GM23248 (cell line): Measurements from ENCODE around the gene CRAT. TPM values are rescaled to one million over a fixed set of nuclear protein-coding genes. Genes with fewer than 3 reads are reported as not detected.

Source experiments
- DNase-seq: peaks from one replicate; pipeline ENCODE4 v3.0.0-alpha.2; 2015
- H2AFZ ChIP-seq: fragments of 200-600 bp; sonication (generic); 2 replicates; pipeline ENCODE4 v1.6.1; 2016; ENCODE audit warnings: antibody characterized with exemption
- H3F3A ChIP-seq: fragments of 200-600 bp; sonication (generic); 2 replicates; pipeline ENCODE4 v1.6.1; 2016; ENCODE audit warnings: mild to moderate bottlenecking, antibody characterized with exemption, mixed run types; ENCODE audit not compliant: insufficient read depth
- H3K27ac ChIP-seq: fragments of 200-600 bp; sonication (generic); 2 replicates; pipeline ENCODE4 v1.5.1; 2016; ENCODE audit warnings: mild to moderate bottlenecking
- H3K27me3 ChIP-seq: fragments of 200-600 bp; sonication (generic); replicated peaks from 2 replicates; pipeline ENCODE4 v1.6.1; 2016; ENCODE audit warnings: mild to moderate bottlenecking; ENCODE audit not compliant: insufficient read depth
- H3K36me3 ChIP-seq: fragments of 200-600 bp; sonication (generic); 2 replicates; pipeline ENCODE4 v1.6.1; 2016; ENCODE audit warnings: low read depth, mild to moderate bottlenecking
- H3K4me1 ChIP-seq: fragments of 200-600 bp; sonication (generic); 2 replicates; pipeline ENCODE4 v1.6.1; 2016; ENCODE audit warnings: mild to moderate bottlenecking; ENCODE audit not compliant: insufficient read depth
- H3K4me2 ChIP-seq: fragments of 200-600 bp; sonication (generic); one replicate; pipeline ENCODE4 v1.6.1; 2016; ENCODE audit warnings: mild to moderate bottlenecking; ENCODE audit not compliant: unreplicated experiment
- H3K4me3 ChIP-seq: fragments of 200-600 bp; sonication (generic); 2 replicates; pipeline ENCODE4 v1.5.1; 2016; ENCODE audit warnings: mild to moderate bottlenecking
- H3K79me2 ChIP-seq: fragments of 200-600 bp; sonication (generic); 2 replicates; pipeline ENCODE4 v1.6.1; 2016; ENCODE audit warnings: mild to moderate bottlenecking; ENCODE audit not compliant: insufficient read depth
- H3K9ac ChIP-seq: fragments of 200-600 bp; sonication (generic); 2 replicates; pipeline ENCODE4 v1.6.1; 2016; ENCODE audit warnings: mild to moderate bottlenecking
- H3K9me2 ChIP-seq: fragments of 200-600 bp; sonication (generic); 2 replicates; pipeline ENCODE4 v1.6.1; 2016; ENCODE audit warnings: mixed run types, mild to moderate bottlenecking, moderate library complexity; ENCODE audit not compliant: insufficient read depth
- H3K9me3 ChIP-seq: fragments of 200-600 bp; sonication (generic); one replicate; pipeline ENCODE4 v1.6.1; 2017; ENCODE audit warnings: low read depth
- H4K20me1 ChIP-seq: fragments of 200-600 bp; sonication (generic); 2 replicates; pipeline ENCODE4 v1.6.0; 2016; ENCODE audit not compliant: insufficient read depth
- EZH2 ChIP-seq: fragments of 200-600 bp; sonication (generic); IDR thresholded peaks from 2 replicates; pipeline ENCODE4 v1.6.1; 2018; ENCODE audit warnings: antibody characterized with exemption, mild to moderate bottlenecking; ENCODE audit not compliant: insufficient read depth, poor library complexity, severe bottlenecking
- EZH2phosphoT487 ChIP-seq: fragments of 200-600 bp; sonication (generic); IDR thresholded peaks from 2 replicates; pipeline ENCODE4 v1.6.1; 2018; ENCODE audit warnings: antibody characterized with exemption, moderate library complexity, mild to moderate bottlenecking, low read depth; ENCODE audit not compliant: insufficient read depth
- WGBS, 2 experiments: methylation state at CpG; one replicate each; pipeline ENCODE4 v1.1.6; 2015 to 2017; ENCODE audit warnings: low lambda C conversion rate in 2 of 2, low coverage in 1 of 2; ENCODE audit errors: missing lambda C conversion rate in 2 of 2; 5-methylcytosine and 5-hydroxymethylcytosine counted together
- in situ Hi-C: fragments of 300-500 bp; cut with MboI; formaldehyde crosslinking; loops from 2 replicates; pipeline ENCODE4 v1.15.0; 2020
- polyA plus RNA-seq: library from polyadenylated mRNA; unstranded; fragments of >200 nt; fragmentation: Nextera tagmentation; extraction: Ambion mirVana; gene quantifications from 2 replicates; pipeline ENCODE4 v1.2.1, GENCODE V29; 2016
- total RNA-seq: library from RNA; depleted of rRNA; stranded (reverse); fragments of >200 nt; shearing (Covaris generic); gene quantifications from 2 replicates; pipeline ENCODE4 v1.2.3, GENCODE V29; 2014

The CRAT gene
- total and polyA plus RNA-seq, 2 experiments from 2014 or later = 55.4 to 61.4 TPM

DNA sequence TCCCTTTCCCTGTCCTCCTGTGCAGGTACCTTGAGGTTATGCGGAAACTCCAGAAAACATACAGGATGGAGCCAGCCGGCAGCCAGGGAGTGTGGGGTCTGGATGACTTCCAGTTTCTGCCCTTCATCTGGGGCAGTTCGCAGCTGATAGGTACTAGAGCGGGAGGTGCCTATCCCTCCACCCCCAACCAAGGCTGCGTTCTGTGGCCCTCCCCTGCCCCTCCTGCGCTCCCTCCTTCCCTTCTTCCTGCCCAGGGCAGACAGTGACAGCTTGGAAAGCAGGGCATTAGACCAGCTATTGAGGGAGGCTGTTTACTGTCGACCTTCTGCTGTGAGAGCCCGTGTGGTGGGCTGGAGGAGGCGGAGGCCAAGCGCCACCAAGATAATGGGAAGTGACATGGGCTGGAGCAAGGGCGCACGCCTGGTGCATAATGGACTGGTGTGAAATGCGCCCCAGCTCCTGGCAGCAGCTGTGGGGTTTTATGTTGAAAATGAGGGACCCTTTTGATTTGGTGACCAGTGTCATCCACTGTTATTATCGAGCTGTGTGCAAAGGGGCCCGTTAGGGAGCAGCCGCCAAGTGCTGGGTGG, 25.9 kb upstream of the CRAT start:
- no peak for TF ChIP-seq EZH2phosphoT487
- TF ChIP-seq EZH2 = no peak
- 81 to 87% methylated on average over 15 to 16 of the region's 16 CpGs for WGBS, 2 experiments
- Histone ChIP-seq H3K9me3 (no peaks in the 10 kb centered on the region), H4K20me1 (no peaks in the 10 kb centered on the region), H3F3A (peaks cover 15% of the 10 kb centered on the region), H3K27ac (no peak overlapping the region), H3K4me1 (peaks cover 31% of the 10 kb centered on the region), H3K27me3 (no peaks in the 10 kb centered on the region), H2AFZ (no peak overlapping the region), H3K9me2 (no peaks in the 10 kb centered on the region), H3K79me2 (0 out of 2 replicates have a peak, but pooled peaks cover 3% of the 10 kb centered on the region), H3K9ac (no peak overlapping the region), H3K4me2 (no peak overlapping the region), H3K4me3 (no peak overlapping the region), H3K36me3 (no peaks in the 10 kb centered on the region)
- DNase-seq = no peak
- in situ Hi-C loops = loop anchor here (10.0 kb wide), 1 partner anchor 648 kb away; no protein-coding TSS in a partner anchor

GRCh38 chr9:129135476-129135875, 24.9 kb upstream of the CRAT start:
- H3K27me3 ChIP-seq = no peaks in the 10 kb centered on the region
- in situ Hi-C loops = loop anchor here (10.0 kb wide), 1 partner anchor 649 kb away; no protein-coding TSS in a partner anchor
- no peaks in the 10 kb centered on the region for H4K20me1 ChIP-seq
- H3K9me3 ChIP-seq = no peaks in the 10 kb centered on the region
- DNase-seq = no peak
- H3K9me2 ChIP-seq = no peaks in the 10 kb centered on the region
- H3K36me3 ChIP-seq = no peaks in the 10 kb centered on the region
- no peak overlapping the region for H3K4me2 ChIP-seq
- H3K27ac ChIP-seq = no peak overlapping the region
- H3K4me1 ChIP-seq = peaks cover 23% of the 10 kb centered on the region
- no peak overlapping the region for H2AFZ ChIP-seq
- no peak for TF ChIP-seq EZH2
- no peak for TF ChIP-seq EZH2phosphoT487
- no peaks in the 10 kb centered on the region for H3K79me2 ChIP-seq
- H3F3A ChIP-seq = peaks cover 9% of the 10 kb centered on the region
- WGBS, 2 experiments = 84 to 87% methylated on average over 6 of the region's 6 CpGs
- H3K4me3 ChIP-seq = no peak overlapping the region
- no peak overlapping the region for H3K9ac ChIP-seq

DNA sequence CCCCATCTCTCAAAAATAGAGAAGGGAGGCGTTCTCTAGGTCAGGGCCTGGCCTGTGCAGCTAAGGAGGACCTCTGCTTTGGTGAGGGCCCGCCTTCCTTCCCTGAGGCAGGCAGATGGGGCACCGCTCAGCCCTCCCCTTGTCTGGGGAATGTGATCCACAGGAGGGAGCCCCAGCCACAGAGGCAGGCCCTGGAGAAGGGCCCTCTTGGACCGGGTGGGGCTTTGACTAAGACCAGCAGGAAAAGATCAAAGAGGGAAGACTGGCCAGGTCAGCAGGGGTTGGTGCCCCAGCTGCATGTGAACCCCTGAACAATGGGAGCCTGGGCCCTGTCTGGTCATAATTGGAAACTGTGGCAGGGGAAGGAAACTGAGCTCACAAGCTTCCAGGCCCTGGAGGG, 22.5 kb upstream of the CRAT start:
- H4K20me1 ChIP-seq = no peaks in the 10 kb centered on the region
- peaks cover 4% of the 10 kb centered on the region for H3K4me1 ChIP-seq
- in situ Hi-C loops = loop anchor here (5.0 to 10.0 kb wide), 2 partner anchors 484 to 652 kb away; no protein-coding TSS in a partner anchor
- WGBS, 2 experiments = 76 to 81% methylated on average over 4 of the region's 4 CpGs
- no peak overlapping the region for H3K4me2 ChIP-seq
- no peaks in the 10 kb centered on the region; the same call in none of the 2 replicates for H3F3A ChIP-seq
- H3K27me3 ChIP-seq = no peaks in the 10 kb centered on the region
- no peak overlapping the region for H2AFZ ChIP-seq
- TF ChIP-seq EZH2 (no peak), EZH2phosphoT487 (no peak)
- H3K9me3 ChIP-seq = no peaks in the 10 kb centered on the region
- no peak for DNase-seq
- H3K4me3 ChIP-seq = no peak overlapping the region
- H3K79me2 ChIP-seq = no peaks in the 10 kb centered on the region
- H3K36me3 ChIP-seq = no peaks in the 10 kb centered on the region
- no peak overlapping the region for H3K9ac ChIP-seq
- no peaks in the 10 kb centered on the region for H3K9me2 ChIP-seq
- H3K27ac ChIP-seq = no peak overlapping the region

DNA sequence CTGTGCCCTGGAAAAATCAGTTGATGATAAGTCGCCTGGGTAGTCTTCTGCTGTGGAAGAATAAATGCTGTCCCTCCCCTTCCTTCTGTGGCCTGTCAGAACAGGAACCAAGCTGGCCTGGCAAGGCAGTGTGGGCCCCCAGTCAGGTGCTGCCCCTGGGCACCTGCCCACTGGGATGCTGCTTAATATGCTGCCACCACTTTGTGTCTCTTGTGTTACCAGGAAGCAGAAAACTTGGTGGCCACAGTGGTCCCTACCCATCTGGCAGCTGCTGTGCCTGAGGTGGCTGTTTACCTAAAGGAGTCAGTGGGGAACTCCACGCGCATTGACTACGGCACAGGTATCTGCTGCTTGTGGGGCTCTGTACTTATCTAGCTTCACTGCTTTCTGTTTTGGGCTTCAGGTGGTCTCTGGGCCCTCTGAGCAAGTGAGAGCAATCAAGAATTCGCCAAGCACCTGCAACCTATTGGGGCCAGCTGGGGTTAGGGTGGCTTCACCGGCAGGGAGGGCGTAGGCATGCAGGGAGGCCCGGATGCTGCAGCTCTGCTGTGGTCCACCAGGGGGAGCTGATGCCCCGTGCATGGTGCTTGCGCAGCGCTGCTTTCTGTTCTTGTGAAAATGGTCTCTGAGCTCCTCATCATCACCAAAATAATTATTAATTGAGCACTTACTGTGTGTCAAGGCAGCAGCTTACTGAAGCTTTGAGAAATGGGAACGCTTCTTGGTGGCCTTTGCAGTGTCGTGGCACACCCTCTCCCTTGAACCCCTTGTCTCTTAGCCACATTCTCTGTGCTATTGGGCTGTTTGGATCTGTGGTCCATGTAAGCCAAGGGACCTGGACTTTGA, 20.9 kb upstream of the CRAT start:
- DNase-seq = peak; percentile 77
- Histone ChIP-seq H3K4me3 (no peak overlapping the region), H3K9ac (no peak overlapping the region), H3K79me2 (no peaks in the 10 kb centered on the region; the same call in 1 of the 2 replicates), H3K4me2 (no peak overlapping the region), H3K9me3 (no peaks in the 10 kb centered on the region), H4K20me1 (no peaks in the 10 kb centered on the region), H3F3A (no peaks in the 10 kb centered on the region), H3K36me3 (peaks cover 2% of the 10 kb centered on the region; the same call in 1 of the 2 replicates), H3K9me2 (no peaks in the 10 kb centered on the region), H3K27me3 (no peaks in the 10 kb centered on the region), H3K27ac (no peak overlapping the region), H3K4me1 (no peaks in the 10 kb centered on the region), H2AFZ (no peak overlapping the region)
- no peak for TF ChIP-seq EZH2
- TF ChIP-seq EZH2phosphoT487 = no peak
- 34 to 44% methylated on average over 12 to 13 of the region's 13 CpGs for WGBS, 2 experiments
- in situ Hi-C loops = loop anchor here (5.0 to 10.0 kb wide), 2 partner anchors 486 to 653 kb away; no protein-coding TSS in a partner anchor
